ENCODE data around the gene CLEC12A.
"Not testable (repeated sequence)": the region's sequence is repeated elsewhere in the genome, so short reads cannot be mapped to it uniquely, and the experiment has no call there.

Gene CLEC12A

DNA sequence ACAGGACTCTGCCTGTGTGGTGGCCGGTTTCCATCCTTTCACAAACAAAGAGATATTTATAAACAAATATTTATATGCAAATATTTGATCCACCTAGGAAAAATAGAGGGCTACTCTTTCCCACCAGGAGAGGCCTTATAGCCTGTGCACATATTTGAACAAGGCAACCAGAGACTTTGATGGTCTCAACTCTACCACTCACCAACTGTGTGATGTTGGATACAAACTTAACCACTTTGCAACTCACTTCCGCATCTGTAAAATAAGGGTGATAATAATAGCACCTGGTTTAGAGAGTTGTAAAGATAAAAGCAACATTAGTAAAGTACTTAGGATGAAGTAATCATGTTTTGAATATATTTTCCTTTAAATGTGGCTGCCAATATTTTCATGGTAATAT, 1.5 kb upstream of the CLEC12A start:
- DNase-seq (ENCODE audit: low read depth in 2 of 2), result no peak

DNA sequence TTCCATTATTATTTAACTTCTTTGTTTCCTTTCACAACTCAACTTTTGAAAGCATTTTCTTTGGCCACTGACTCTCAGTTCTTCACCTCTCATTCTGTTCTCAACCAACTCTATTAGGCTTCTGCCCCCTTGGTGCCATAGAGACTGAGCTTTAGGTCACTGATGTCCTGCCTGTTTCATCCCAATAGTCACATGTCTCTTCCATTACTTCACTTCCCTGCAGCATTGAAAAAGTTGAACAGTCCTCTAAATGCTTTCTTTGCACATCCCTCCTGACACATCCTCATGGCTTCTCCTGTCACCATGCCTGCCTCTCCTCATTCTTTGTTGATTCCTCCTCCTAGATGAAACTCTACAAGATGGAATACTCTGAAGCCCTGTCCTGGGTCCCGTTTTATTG, 2.7 kb downstream of the CLEC12A start:
- DNase-seq (ENCODE audit: low read depth in 2 of 2), result no peak

DNA sequence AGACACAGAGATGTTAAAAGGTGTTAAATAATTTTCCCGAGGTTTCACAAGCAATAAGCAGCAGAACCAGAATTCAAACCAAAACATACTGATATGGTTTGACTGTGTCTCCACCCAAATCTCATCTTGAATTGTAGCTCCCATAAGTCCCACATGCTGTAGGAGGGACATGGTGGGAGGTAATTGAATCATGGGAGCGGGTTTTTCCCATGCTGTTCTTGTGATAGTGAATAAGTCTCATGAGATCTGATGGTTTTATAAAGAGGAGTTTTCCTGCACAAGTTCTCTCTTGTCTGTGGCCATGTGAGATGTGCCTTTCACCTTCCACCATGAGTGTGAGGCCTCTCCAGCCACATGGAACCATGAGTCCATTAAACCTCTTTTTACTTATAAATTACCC, 3.5 kb downstream of the CLEC12A start:
- DNase-seq (ENCODE audit: low read depth in 2 of 2), result not testable (repeated sequence)

DNA sequence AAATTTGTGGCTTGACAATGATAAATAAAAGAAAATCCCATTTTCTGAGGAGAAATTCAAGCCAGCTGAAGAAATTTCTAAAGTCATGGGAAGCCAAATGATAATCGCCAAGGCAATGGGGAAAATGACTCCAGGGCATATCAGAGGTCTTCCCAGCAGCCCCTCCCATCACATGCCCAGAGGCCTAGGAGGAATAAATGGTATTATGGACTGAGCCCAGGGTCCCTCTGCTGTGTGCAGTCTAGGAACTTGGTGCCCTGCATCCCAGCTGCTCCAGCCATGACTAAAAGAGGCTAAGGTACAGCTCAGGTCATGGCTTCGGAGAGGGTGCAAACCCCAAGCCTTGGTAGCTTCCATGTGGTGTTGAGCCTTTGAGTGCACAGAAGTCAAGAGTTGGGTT, 4.4 kb downstream of the CLEC12A start:
- no peak for DNase-seq (ENCODE audit: low read depth in 2 of 2)

- not testable (repeated sequence) for DNase-seq (ENCODE audit: low read depth in 2 of 2)
Measured at GRCh38 chr12:9976626-9977025, 5.4 kb downstream of the CLEC12A start.

GRCh38 chr12:9977916-9978315, 6.7 kb downstream of the CLEC12A start:
- no peak for DNase-seq (ENCODE audit: low read depth in 2 of 2)

DNA sequence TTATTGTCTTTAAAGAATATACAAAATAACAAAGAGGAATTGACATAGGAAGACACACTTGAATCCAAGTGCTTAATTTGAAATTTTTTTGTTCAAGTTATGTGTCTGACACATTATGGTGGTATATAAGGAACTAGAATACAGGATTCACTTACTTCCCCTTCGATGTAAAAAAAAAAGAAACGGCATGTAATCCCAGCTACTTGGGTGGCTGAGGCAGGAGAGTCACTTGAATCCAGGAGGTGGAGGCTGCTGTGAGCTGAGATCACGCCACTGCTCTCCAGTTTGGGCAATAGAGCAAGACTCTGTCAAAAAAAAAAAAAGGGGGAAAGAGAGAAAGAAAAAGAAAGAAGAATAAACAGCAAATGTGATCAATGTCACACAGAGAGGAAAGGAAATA, 8.9 kb downstream of the CLEC12A start:
- DNase-seq (ENCODE audit: low read depth in 2 of 2), result no peak

GRCh38 chr12:9991876-9992275, 20.7 kb downstream of the CLEC12A start:
- no peak for DNase-seq (ENCODE audit: low read depth in 2 of 2)

GRCh38 chr12:9992296-9992695, 21.1 kb downstream of the CLEC12A start:
- no peak for DNase-seq (ENCODE audit: low read depth in 2 of 2)

DNA sequence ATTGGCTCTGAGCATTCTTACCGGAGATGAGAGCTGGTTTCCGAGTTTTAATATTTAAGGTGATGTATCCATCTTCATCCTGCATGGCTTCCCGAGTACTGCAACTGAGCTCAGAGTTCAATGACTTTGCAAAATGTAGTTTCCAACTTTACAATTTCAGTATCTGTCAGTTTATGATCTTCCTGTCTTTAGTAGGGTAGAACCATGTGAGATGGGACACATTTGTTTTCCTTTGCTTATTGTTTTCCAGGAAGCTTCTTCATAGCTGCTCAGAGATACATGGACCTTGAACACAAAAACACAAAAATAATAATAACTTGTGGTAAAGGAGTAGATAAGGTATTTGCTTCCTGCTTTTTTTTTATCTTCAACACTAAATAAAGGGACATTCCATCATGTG, 27.8 kb downstream of the CLEC12A start, which contains the start of gene CLEC1B:
Gene CLEC1B, minus strand, starts transcription at position 106 of the 400 bp plus-strand sequence. Its CDS starts 21 bp downstream, at position 85.
- DNase-seq (ENCODE audit: low read depth in 2 of 2), result no peak

GRCh38 chr12:10001171-10001776, 30.1 kb downstream of the CLEC12A start:
- DNase-seq (ENCODE audit: low read depth in 2 of 2), result no peak

GRCh38 chr12:10012630-10013330, 41.6 kb downstream of the CLEC12A start:
- no peak for DNase-seq (ENCODE audit: low read depth in 2 of 2)

DNA sequence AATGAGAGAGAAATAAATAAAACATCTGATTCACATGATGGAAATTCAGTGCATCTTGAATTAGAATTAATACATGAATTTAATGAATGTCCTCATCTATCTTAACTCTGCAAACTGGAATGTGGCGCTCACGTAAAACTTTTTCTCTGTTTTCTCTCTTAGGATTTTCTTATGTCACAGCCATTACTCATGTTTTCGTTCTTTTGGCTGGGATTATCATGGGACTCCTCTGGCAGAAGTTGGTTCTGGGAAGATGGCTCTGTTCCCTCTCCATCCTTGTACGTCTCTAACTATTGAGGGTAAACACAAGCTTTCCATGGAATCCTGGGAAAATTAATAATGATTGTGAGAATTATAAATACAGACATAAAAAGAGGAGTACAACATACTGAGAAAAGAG, 44.2 kb downstream of the CLEC12A start:
- DNase-seq (ENCODE audit: low read depth in 2 of 2), result no peak

DNA sequence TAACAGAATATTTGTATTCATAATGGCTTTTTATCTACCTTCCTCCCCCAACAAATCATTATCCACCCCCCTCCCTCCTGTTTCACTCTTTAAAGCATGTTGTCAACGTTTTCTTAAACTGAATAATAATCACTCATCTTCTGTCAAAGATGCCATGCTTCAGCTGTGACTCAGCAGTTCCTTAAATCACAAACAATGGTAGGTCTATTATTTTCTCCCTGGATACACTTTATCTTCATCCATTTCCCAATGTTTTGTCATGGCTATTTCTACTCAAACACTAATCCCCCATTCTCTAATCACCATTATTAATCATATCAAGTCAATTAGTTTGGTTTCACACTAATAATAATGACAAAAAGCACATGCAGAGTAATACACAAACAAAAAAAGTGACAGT, 45.7 kb downstream of the CLEC12A start:
- DNase-seq (ENCODE audit: low read depth in 2 of 2), result no peak

- DNase-seq (ENCODE audit: low read depth in 2 of 2), result no peak
Measured at GRCh38 chr12:10018386-10018785, 47.2 kb downstream of the CLEC12A start.

- DNase-seq (ENCODE audit: low read depth in 2 of 2), result no peak
Measured at GRCh38 chr12:10021342-10021741, 50.1 kb downstream of the CLEC12A start.

GRCh38 chr12:10025236-10025635, 54.0 kb downstream of the CLEC12A start:
- no peak for DNase-seq (ENCODE audit: low read depth in 2 of 2)

GRCh38 chr12:10026666-10027065, 55.5 kb downstream of the CLEC12A start:
- DNase-seq (ENCODE audit: low read depth in 2 of 2), result not testable (repeated sequence)

GRCh38 chr12:10027311-10027710, 56.1 kb downstream of the CLEC12A start:
- no peak for DNase-seq (ENCODE audit: low read depth in 2 of 2)

- DNase-seq (ENCODE audit: low read depth in 2 of 2), result no peak
Measured at GRCh38 chr12:10027721-10028120, 56.5 kb downstream of the CLEC12A start.

DNA sequence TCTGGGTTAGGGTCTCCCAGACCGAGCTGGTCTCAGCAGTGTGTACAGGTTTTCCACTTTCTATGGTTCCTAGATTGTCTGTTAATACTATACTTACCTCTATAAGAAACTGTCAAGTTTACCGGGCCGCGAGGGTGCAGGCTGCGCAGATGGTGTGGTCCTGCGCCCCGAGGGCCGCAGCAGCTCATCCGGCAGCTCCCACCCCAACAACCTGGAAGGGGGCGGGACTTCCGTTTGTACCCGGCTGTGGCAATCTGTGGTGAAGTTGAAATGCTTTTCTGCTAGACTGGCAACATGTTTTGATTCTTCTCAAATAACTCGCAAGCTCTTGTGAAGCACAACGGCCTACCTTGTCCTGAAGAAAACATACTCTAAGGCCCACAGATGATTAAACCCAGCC, 59.2 kb downstream of the CLEC12A start, which contains the start of gene CLEC9A:
Gene CLEC9A, plus strand, starts transcription at position 237 of the 400 bp plus-strand sequence. CDS start 22,006 bp downstream, outside the sequence.
- DNase-seq (ENCODE audit: low read depth in 2 of 2), result no peak

DNA sequence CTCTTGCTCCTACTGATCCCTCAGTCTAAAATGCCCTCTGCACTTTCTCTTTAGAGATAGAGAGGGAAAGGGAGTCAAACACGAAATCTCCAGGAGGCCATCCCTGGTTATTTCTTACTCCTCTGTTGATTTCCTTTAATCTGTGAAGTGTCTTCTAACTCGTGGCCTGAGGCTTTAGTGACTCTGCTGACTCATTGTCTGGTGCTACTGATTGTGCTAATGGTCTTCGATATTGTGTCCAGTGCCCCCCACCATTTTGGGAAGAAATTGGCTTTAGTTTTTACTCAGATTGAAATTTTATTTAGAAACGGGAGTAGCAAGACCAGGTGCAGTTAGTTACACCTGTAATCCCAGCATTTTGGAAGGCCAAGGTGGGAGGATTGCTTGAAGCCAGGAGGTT, 60.1 kb downstream of the CLEC12A start:
- no peak for DNase-seq (ENCODE audit: low read depth in 2 of 2)

DNA sequence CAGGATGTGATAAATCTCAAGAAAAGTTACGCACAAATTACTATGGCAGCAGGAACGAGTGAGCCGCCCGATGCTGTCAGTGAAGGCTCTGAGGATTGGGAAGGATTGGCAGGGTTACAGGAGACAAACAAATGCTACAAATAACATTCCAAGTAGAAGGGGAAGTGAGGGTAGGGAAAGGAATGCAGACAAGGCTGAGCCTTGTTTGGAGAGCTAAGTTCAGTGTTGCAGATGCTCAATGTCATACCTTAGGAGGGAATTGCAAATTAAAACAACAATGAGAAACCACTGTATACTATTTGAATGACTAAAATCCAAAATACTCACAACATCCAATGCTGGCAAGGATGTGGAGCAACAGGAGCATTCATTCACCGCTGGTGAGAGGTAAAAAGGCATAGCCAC, 60.6 kb downstream of the CLEC12A start:
- DNase-seq (ENCODE audit: low read depth in 2 of 2), result no peak
